Common myeloid progenitor, CD34-positive (primary cell): Measurements from ENCODE around the gene MAN1C1.

Experiments used
- CTCF ChIA-PET: fragments of 350-600 bp; sonication (Branson Sonifier 250); formaldehyde crosslinking; loops from one replicate; lab custom pipeline; 2021; ENCODE audit warnings: antibody characterized with exemption; lab: Charles Lee
- POLR2A ChIA-PET: fragments of 350-600 bp; sonication (Branson Sonifier 250); formaldehyde crosslinking; loops from one replicate; lab custom pipeline; 2021; ENCODE audit warnings: antibody characterized with exemption; lab: Charles Lee
- DNase-seq, 3 donors: peaks; one replicate each; pipeline versions ENCODE4 v3.0.0 to v3.0.0-alpha.2; 2013
- H3K27ac ChIP-seq, 2 experiments: 1 replicate in 1 of 2; 2 replicates in 1 of 2; pipeline ENCODE4 v1.7.0; 2013; ENCODE audit warnings: inconsistent platforms in 2 of 2, low read length in 2 of 2, mild to moderate bottlenecking in 2 of 2, low read depth in 1 of 2, moderate library complexity in 1 of 2; ENCODE audit not compliant: severe bottlenecking in 2 of 2, insufficient read depth in 1 of 2, poor library complexity in 1 of 2
- H3K27me3 ChIP-seq, 5 experiments: replicated peaks in 2 of 5; 1 replicate in 3 of 5; 2 replicates in 2 of 5; pipeline versions ENCODE4 v1.6.1 to v1.7.0; 2013; ENCODE audit warnings: low read length in 4 of 5, mild to moderate bottlenecking in 2 of 5, moderate library complexity in 2 of 5, inconsistent platforms in 1 of 5; ENCODE audit not compliant: insufficient read depth in 5 of 5, control insufficient read depth in 4 of 5
- H3K36me3 ChIP-seq, 4 experiments: 1 replicate in 2 of 4; 2 replicates in 2 of 4; pipeline versions ENCODE4 v1.6.1 to v1.7.0; 2013; ENCODE audit warnings: low read length in 3 of 4, control low read depth in 1 of 4, mild to moderate bottlenecking in 1 of 4; ENCODE audit not compliant: control insufficient read depth in 4 of 4, insufficient read depth in 4 of 4
- H3K4me1 ChIP-seq, 4 experiments: 1 replicate in 3 of 4; 2 replicates in 1 of 4; pipeline versions ENCODE4 v1.6.1 to v1.7.1; 2013; ENCODE audit warnings: low read length in 3 of 4, mild to moderate bottlenecking in 3 of 4, control low read depth in 1 of 4, inconsistent platforms in 1 of 4, moderate library complexity in 1 of 4; ENCODE audit not compliant: control insufficient read depth in 4 of 4, insufficient read depth in 4 of 4; ENCODE audit errors: control extremely low read depth in 1 of 4
- H3K4me3 ChIP-seq, 7 experiments: 1 replicate in 4 of 7; 2 replicates in 3 of 7; pipeline versions ENCODE4 v1.5.1 to v1.7.0; 2013; ENCODE audit warnings: mild to moderate bottlenecking in 7 of 7, low read length in 6 of 7, moderate library complexity in 6 of 7, inconsistent platforms in 2 of 7, low read depth in 2 of 7, control low read depth in 1 of 7; ENCODE audit not compliant: insufficient read depth in 4 of 7, control insufficient read depth in 1 of 7; ENCODE audit errors: extremely low read depth in 1 of 7
- H3K9me3 ChIP-seq, 5 experiments: 1 replicate in 4 of 5; 2 replicates in 1 of 5; pipeline versions ENCODE4 v1.6.1 to v1.7.1; 2013; ENCODE audit warnings: low read length in 4 of 5, mild to moderate bottlenecking in 2 of 5, inconsistent platforms in 1 of 5, low read depth in 1 of 5, moderate library complexity in 1 of 5; ENCODE audit not compliant: control insufficient read depth in 4 of 5, insufficient read depth in 2 of 5; ENCODE audit errors: control extremely low read depth in 1 of 5
- WGBS: methylation state at CpG from one replicate; pipeline ENCODE4 v1.1.5; 2013; ENCODE audit not compliant: insufficient coverage; 5-methylcytosine and 5-hydroxymethylcytosine counted together

Gene MAN1C1

DNA sequence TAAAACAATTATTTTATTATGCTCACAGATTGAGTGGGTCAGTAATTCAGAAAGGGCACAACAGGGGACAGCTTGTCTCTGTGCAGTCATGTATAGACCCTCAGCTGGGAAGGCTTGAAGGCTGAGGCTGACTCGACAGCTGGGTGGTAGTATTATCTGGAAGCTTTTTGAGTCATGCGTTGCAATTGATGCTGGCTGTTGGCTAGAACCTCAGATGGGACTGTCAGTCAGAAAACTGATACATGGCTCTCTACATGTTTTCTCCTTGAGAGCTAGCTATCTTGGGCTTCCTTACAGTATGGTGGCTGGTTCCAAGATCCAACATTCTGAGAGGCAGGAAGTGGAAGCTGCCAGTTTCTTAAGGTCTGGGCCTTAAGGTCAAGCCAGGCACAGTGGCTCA, 121.9 kb downstream of the MAN1C1 start:
- CTCF ChIA-PET = interaction anchor here (1.2 to 2.8 kb wide), 4 partner anchors 10 to 63 kb away, joined by 3 to 11 read pairs (median 4); no protein-coding TSS in a partner anchor
- WGBS = 100% methylated on average over 2 of the region's 2 CpGs
- POLR2A ChIA-PET = no interaction called here
- no peaks in the 10 kb centered on the region for H3K27me3 ChIP-seq
- no peak for DNase-seq
- peaks cover 0 to 2% (median 0%) of the 10 kb centered on the region in 5 experiments for H3K9me3 ChIP-seq
- peaks cover 0 to 9% (median 6%) of the 10 kb centered on the region in 4 experiments for H3K4me1 ChIP-seq
- no peak overlapping the region for H3K27ac ChIP-seq
- H3K36me3 ChIP-seq = no peaks in the 10 kb centered on the region
- H3K4me3 ChIP-seq = no peak overlapping the region

DNA sequence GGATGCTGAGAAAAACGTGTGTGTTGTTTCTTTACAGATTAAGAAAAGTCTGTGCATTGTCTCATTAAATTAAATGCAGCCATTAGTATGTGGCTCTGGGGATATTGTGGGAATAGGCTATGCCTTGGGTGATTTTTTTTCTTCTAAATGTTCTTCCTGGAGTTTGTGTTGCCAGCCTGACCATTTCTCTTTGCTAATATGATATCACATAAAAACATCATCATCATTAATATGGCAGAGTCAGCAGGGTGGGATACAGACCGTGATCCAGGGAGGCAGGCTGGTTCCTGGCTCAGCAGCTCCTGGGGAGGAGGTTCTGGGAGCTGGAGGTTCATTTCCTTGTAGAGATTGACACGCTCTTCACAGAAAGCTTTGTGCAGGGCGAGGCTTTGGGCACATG, 122.8 kb downstream of the MAN1C1 start:
- no peaks in the 10 kb centered on the region for H3K36me3 ChIP-seq
- no peak overlapping the region for H3K4me3 ChIP-seq
- H3K4me1 ChIP-seq = peaks cover 0 to 9% (median 6%) of the 10 kb centered on the region in 4 experiments
- no peaks in the 10 kb centered on the region for H3K27me3 ChIP-seq
- POLR2A ChIA-PET = no interaction called here
- peaks cover 0 to 2% (median 0%) of the 10 kb centered on the region in 5 experiments for H3K9me3 ChIP-seq
- DNase-seq = no peak
- CTCF ChIA-PET = interaction anchor here (0.8 to 2.8 kb wide), 4 partner anchors 13 to 62 kb away, joined by 3 to 11 read pairs (median 4); no protein-coding TSS in a partner anchor
- WGBS = 90% methylated on average over 3 of the region's 4 CpGs
- H3K27ac ChIP-seq = no peak overlapping the region

DNA sequence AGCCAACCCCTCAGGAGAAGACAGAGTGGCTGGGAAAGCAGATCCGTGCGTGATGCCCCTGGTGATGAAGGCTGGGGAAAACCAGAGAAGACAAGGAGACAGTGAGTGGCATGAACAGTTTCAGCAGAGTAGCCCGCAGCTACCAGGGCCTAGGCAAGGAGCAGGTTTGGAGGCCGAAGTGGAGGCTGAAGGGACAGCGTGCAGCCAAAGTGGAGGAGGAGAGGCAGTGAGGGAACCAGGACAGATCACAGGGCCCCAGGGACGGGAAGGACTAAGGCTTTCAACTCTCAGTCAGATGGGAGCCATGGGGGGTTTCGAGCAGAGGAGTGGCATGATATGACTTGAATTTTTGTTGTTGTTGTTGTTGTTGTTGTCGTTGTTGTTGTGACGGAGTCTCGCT, 123.5 kb downstream of the MAN1C1 start:
- Histone ChIP-seq H3K27ac (no peak overlapping the region), H3K36me3 (no peaks in the 10 kb centered on the region), H3K9me3 (peaks cover 0 to 2% (median 0%) of the 10 kb centered on the region in 5 experiments), H3K27me3 (no peaks in the 10 kb centered on the region), H3K4me1 (peaks cover 0 to 9% (median 6%) of the 10 kb centered on the region in 4 experiments), H3K4me3 (no peak overlapping the region)
- 96% methylated on average over 6 of the region's 10 CpGs for WGBS
- DNase-seq = no peak
- POLR2A ChIA-PET = no interaction called here
- CTCF ChIA-PET = interaction anchor here (0.8 to 1.6 kb wide), 2 partner anchors 12 to 41 kb away, joined by 3 to 4 read pairs; no protein-coding TSS in a partner anchor

DNA sequence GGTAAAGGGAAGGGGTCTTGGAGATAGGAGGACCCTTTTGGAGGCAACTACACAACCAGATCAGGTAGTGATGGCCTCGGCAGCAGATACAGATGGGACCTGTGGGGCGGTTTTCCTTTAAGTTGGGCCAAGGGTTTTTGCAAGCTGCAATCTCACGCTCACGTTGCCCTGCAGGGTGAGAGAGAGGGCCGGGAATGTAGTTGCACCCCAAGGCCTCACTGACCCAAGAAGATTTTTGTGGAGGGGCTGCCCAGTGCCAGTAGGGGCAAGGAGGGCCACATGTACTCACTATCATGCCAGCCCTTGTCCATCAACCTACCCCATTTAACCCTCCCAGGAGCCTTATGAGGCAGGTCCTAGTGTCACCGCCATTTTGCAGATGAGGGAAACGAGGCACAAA, 125.7 kb downstream of the MAN1C1 start:
- ChIA-PET POLR2A (no interaction called here), CTCF (no interaction called here)
- no peak overlapping the region for H3K27ac ChIP-seq
- H3K36me3 ChIP-seq = no peaks in the 10 kb centered on the region
- DNase-seq = no peak
- WGBS = 100% methylated on average over 7 of the region's 7 CpGs
- H3K27me3 ChIP-seq = no peaks in the 10 kb centered on the region
- H3K9me3 ChIP-seq = peaks cover 0 to 2% (median 0%) of the 10 kb centered on the region in 5 experiments
- H3K4me1 ChIP-seq = peaks cover 0 to 4% (median under 1%) of the 10 kb centered on the region in 4 experiments
- H3K4me3 ChIP-seq = no peak overlapping the region

DNA sequence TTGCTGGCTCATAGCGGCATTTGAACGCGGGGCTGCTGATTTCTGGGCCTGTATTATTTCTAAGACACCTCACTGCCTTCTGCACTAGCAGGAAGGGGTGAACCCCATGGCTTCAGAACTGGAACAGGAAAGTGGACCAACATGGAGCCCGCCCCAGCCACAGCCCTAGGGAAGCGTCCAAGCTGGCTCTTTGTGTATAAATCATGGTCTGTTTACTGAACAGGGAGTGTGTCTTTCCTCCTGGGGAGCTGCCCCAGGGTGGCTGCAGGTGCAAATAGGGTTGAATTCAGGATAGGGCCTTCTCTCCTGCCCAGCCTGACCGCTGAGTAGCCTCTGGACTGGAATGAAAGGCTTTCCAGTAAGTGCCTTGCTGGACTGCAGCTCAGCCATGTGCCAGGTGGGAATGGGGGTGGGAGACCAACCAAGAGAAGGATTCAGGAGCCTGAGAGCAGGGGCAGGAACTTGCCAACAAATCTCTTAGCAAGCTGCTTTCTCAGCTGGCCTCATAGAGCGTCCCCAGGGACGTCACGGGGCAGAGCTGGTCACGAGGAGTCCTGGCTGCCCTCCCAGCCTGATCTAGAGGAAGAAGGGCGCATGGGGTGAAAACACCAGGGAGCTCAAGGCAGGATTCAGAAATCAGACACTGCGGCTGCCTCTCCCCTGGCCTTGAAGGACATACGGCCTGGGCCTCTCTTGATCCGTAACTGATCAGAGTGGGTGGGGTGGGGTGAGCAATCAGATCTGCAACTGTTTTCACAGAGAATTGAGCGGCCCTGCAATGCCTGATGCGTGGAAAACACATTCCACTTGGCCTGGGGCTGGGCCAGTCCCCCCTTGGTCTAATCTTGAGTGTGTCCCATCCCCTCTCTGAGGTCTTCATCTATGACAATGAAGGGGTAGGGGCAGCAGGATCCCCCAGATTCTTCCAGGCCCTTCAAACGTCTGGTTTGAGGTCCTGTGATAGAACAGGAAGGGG, 126.9 kb downstream of the MAN1C1 start:
- POLR2A ChIA-PET = no interaction called here
- DNase-seq = no peak
- Histone ChIP-seq H3K9me3 (peaks cover 0 to 2% (median 0%) of the 10 kb centered on the region in 5 experiments), H3K4me3 (no peak overlapping the region), H3K27me3 (no peaks in the 10 kb centered on the region), H3K36me3 (no peaks in the 10 kb centered on the region), H3K4me1 (no peaks in the 10 kb centered on the region), H3K27ac (no peak overlapping the region)
- WGBS = 97% methylated on average over 16 of the region's 17 CpGs
- CTCF ChIA-PET = interaction anchor here (0.5 to 1.6 kb wide), 3 partner anchors 10 to 20 kb away, joined by 4 to 5 read pairs (median 4); no protein-coding TSS in a partner anchor

DNA sequence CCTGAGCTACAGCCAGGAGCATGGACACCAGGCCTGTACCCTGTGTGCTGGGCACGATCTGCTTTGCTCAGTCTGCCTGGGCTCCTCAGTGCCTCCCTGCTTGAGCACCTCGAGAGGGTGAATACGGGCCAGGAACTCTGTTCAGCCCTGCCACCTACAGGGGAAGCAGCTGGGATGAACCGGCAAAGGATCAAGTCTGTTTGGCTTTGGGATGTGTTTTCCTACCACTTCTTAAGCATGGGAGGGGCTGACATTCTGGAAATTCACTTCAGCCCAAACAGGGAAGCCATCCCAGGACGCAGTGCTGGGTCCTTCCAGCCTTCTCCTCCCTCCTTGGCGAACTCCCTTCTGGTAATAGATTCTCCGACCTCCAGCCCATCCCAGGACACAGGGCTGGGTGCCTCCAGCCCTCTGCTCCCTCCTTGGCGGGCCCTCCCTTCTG, 127.6 kb downstream of the MAN1C1 start:
- ChIA-PET POLR2A (no interaction called here), CTCF (interaction anchor here (1.2 to 1.6 kb wide), 2 partner anchors 9 to 11 kb away, joined by 4 to 5 read pairs; no protein-coding TSS in a partner anchor)
- no peak overlapping the region for H3K27ac ChIP-seq
- WGBS = 97% methylated on average over 4 of the region's 8 CpGs
- no peaks in the 10 kb centered on the region for H3K27me3 ChIP-seq
- H3K4me3 ChIP-seq = no peak overlapping the region
- H3K36me3 ChIP-seq = no peaks in the 10 kb centered on the region
- DNase-seq = no peak
- no peaks in the 10 kb centered on the region for H3K4me1 ChIP-seq
- no peaks in the 10 kb centered on the region for H3K9me3 ChIP-seq
